K562 (cell line): ENCODE data around the gene SLC2A13.

Experiments
- ARNT ChIP-seq, 2 experiments: fragments of 450-650 bp; IDR thresholded peaks; 2 replicates each; pipeline ENCODE4 v1.6.1; 2016; ENCODE audit warnings: mild to moderate bottlenecking in 1 of 2
- CTCF ChIP-seq, 3 experiments: IDR thresholded peaks in 2 of 3; conservative IDR thresholded peaks in 1 of 3; 2 replicates each; pipeline ENCODE4 v1.5.1; 2011 to 2012; ENCODE audit warnings: low read length in 3 of 3, mild to moderate bottlenecking in 3 of 3, control low read depth in 2 of 3, improper control_type of control experiment in 1 of 3, inconsistent platforms in 1 of 3, low read depth in 1 of 3, mixed read lengths in 1 of 3, moderate library complexity in 1 of 3; ENCODE audit not compliant: insufficient read depth in 2 of 3
- DNMT1 ChIP-seq: fragments of 450-650 bp; IDR thresholded peaks from 2 replicates; pipeline ENCODE4 v1.6.1; 2016; ENCODE audit warnings: antibody characterized with exemption, mild to moderate bottlenecking
- EZH2 ChIP-seq: IDR thresholded peaks from 2 replicates; pipeline ENCODE4 v1.6.1; 2012; ENCODE audit warnings: low read depth, mild to moderate bottlenecking, inconsistent platforms, low read length, borderline replicate concordance
- GATA2 ChIP-seq: sonication (generic); formaldehyde crosslinking; IDR thresholded peaks from 2 replicates; pipeline ENCODE4 v1.4.0; 2020; ENCODE audit warnings: mild to moderate bottlenecking, missing genetic modification reagents
- JUND ChIP-seq, 2 experiments: IDR thresholded peaks; 2 replicates in 1 of 2; 3 replicates in 1 of 2; pipeline ENCODE4 v1.6.1; 2011; ENCODE audit warnings: borderline replicate concordance in 2 of 2, low read depth in 2 of 2, low read length in 2 of 2, improper control_type of control experiment in 1 of 2, missing biosample characterization in 1 of 2, missing genetic modification characterization in 1 of 2, missing genetic modification reagents in 1 of 2
- MXI1 ChIP-seq: IDR thresholded peaks from 2 replicates; pipeline ENCODE4 v1.6.1; 2011; ENCODE audit warnings: low read depth, mild to moderate bottlenecking, improper control_type of control experiment, low read length
- POLR2AphosphoS5 ChIP-seq: IDR thresholded peaks from 2 replicates; pipeline ENCODE4 v1.6.1; 2011; ENCODE audit warnings: mild to moderate bottlenecking, low read depth, low read length, moderate library complexity; ENCODE audit not compliant: control insufficient read depth, insufficient read depth
- RFX1 ChIP-seq: fragments of 450-650 bp; IDR thresholded peaks from 2 replicates; pipeline ENCODE4 v1.6.1; 2016; ENCODE audit warnings: mild to moderate bottlenecking, moderate library complexity
- ZNF282 ChIP-seq: sonication (generic); formaldehyde crosslinking; IDR thresholded peaks from 2 replicates; pipeline ENCODE4 v1.8.1; 2023; ENCODE audit warnings: missing genetic modification reagents
- TF ChIP-seq, protein P1 (sequence below), 2 experiments: fragments of 200-800 bp in 1 of 2; sonication (Bioruptor generic) in 1 of 2; sonication (generic) in 1 of 2; formaldehyde crosslinking in 1 of 2; IDR thresholded peaks in 1 of 2; conservative IDR thresholded peaks in 1 of 2; 2 replicates each; pipeline versions ENCODE4 v1.5.0 to v1.6.1; 2016 to 2020; ENCODE audit warnings: missing compliant biosample characterization in 1 of 2, missing genetic modification characterization in 1 of 2, missing genetic modification reagents in 1 of 2

- TF ChIP-seq POLR2AphosphoS5 = no peak
- TF ChIP-seq, protein P1, sequence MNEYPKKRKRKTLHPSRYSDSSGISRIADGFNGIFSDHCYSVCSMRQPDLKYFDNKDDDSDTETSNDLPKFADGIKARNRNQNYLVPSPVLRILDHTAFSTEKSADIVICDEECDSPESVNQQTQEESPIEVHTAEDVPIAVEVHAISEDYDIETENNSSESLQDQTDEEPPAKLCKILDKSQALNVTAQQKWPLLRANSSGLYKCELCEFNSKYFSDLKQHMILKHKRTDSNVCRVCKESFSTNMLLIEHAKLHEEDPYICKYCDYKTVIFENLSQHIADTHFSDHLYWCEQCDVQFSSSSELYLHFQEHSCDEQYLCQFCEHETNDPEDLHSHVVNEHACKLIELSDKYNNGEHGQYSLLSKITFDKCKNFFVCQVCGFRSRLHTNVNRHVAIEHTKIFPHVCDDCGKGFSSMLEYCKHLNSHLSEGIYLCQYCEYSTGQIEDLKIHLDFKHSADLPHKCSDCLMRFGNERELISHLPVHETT (CRISPR knock-in tag; conservative IDR thresholded peaks at IDR 0.05 in 1 of 2, IDR thresholded peaks at IDR 0.05 in 1 of 2) = no peak
- TF ChIP-seq CTCF (IDR thresholded peaks at IDR 0.05 in 2 of 3, conservative IDR thresholded peaks at IDR 0.05 in 1 of 3; ENCODE audit: insufficient read depth in 2 of 3, low read depth in 1 of 3, low read length in 3 of 3) = no peak
- TF ChIP-seq JUND (IDR thresholded peaks at IDR 0.05; ENCODE audit: borderline replicate concordance, low read depth, low read length) = no peak
- TF ChIP-seq JUND (tag; IDR thresholded peaks at IDR 0.05; ENCODE audit: borderline replicate concordance, low read depth, low read length) = no peak
- no peak for TF ChIP-seq GATA2
- TF ChIP-seq ZNF282 = no peak
- TF ChIP-seq DNMT1 = no peak
- TF ChIP-seq RFX1 = no peak
- TF ChIP-seq ARNT (IDR thresholded peaks at IDR 0.05) = no peak
- no peak for TF ChIP-seq EZH2
- no peak for TF ChIP-seq MXI1
Measured at GRCh38 chr12:40110586-40110985, 4.7 kb upstream of the SLC2A13 start.
